Measurements from ENCODE around the gene GALNT9.

DNA sequence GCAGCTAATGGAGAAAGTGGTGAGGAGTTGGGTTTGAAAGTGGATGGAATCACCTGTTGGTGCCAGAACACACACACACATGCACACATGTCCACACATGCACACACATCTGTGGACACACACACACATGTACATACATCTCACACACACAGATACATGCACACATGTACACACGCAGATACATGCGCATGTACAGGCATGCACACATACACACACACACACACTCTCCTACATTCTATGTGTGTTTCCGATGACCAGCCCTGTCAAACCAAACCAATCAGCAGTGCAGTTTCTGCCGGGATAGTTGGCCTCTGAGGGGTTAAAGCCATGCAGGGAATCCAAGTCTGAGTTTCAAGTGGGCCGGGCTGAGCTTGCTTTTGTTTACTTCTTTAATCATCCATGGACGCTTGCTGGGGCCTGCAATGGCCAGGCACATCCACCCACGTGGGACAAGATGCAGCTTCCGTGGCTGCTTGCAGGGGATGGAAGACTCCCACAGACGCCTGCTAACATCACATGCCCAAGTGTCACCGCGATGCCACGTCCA lies 52.5 kb downstream of the GALNT9 start:
- TF ChIP-seq, protein P1, sequence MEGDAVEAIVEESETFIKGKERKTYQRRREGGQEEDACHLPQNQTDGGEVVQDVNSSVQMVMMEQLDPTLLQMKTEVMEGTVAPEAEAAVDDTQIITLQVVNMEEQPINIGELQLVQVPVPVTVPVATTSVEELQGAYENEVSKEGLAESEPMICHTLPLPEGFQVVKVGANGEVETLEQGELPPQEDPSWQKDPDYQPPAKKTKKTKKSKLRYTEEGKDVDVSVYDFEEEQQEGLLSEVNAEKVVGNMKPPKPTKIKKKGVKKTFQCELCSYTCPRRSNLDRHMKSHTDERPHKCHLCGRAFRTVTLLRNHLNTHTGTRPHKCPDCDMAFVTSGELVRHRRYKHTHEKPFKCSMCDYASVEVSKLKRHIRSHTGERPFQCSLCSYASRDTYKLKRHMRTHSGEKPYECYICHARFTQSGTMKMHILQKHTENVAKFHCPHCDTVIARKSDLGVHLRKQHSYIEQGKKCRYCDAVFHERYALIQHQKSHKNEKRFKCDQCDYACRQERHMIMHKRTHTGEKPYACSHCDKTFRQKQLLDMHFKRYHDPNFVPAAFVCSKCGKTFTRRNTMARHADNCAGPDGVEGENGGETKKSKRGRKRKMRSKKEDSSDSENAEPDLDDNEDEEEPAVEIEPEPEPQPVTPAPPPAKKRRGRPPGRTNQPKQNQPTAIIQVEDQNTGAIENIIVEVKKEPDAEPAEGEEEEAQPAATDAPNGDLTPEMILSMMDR (IDR thresholded peaks at IDR 0.05), result no peak
- no peak for TF ChIP-seq POLR2A (IDR thresholded peaks at IDR 0.05)

Data from right lobe of liver (tissue), 4 donors.